ENCODE measurements around the gene RPRD1B.
A peak's percentile ranks its signal among the peaks of the same experiment; 100 is the strongest.
"Not testable (repeated sequence)": the region's sequence is repeated elsewhere in the genome, so short reads cannot be mapped to it uniquely, and the experiment has no call there.

The RPRD1B gene

DNA sequence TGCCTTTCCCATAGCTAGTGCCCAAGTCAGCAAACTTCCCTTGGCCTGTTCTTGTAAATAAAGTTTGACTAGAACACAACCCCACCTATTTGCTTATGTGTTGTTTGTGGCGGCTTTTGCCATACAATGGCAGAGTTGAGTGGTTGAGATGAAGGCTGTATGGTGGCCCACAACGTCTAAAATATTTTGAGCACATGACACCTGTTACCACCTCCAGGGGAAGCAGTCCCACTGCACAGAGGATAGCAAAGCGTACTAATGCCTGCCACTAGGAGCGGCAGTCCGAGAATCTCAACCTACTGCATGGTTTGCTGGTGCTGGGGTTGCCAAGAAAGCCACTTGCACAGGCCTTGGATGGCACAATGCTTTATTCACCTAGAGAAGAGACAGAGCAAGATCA is 72.9 kb downstream of the RPRD1B start:
- CTCF ChIA-PET: no interaction called here
- DNase-seq (ENCODE audit: low read depth, low spot score): no peak
- no peak overlapping the region for H3K4me3 ChIP-seq (ENCODE audit: low read depth, low read length)
- TF ChIP-seq, protein P1, sequence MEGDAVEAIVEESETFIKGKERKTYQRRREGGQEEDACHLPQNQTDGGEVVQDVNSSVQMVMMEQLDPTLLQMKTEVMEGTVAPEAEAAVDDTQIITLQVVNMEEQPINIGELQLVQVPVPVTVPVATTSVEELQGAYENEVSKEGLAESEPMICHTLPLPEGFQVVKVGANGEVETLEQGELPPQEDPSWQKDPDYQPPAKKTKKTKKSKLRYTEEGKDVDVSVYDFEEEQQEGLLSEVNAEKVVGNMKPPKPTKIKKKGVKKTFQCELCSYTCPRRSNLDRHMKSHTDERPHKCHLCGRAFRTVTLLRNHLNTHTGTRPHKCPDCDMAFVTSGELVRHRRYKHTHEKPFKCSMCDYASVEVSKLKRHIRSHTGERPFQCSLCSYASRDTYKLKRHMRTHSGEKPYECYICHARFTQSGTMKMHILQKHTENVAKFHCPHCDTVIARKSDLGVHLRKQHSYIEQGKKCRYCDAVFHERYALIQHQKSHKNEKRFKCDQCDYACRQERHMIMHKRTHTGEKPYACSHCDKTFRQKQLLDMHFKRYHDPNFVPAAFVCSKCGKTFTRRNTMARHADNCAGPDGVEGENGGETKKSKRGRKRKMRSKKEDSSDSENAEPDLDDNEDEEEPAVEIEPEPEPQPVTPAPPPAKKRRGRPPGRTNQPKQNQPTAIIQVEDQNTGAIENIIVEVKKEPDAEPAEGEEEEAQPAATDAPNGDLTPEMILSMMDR (IDR thresholded peaks at IDR 0.05; ENCODE audit: insufficient read depth, low read length, missing control alignments): no peak
- POLR2A ChIA-PET: no interaction called here

DNA sequence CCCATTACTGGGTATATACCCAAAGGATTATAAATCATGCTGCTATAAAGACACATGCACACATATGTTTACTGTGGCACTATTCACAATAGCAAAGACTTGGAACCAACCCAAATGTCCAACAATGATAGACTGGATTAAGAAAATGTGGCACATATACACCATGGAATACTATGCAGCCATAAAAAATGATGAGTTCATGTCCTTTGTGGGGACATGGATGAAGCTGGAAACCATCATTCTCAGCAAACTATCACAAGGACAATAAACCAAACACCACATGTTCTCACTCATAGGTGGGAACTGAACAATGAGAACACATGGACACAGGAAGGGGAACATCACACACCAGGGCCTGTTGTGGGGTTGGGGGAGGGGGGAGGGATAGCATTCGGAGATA is 73.8 kb downstream of the RPRD1B start:
- CTCF ChIA-PET, POLR2A ChIA-PET: not testable (repeated sequence)

DNA sequence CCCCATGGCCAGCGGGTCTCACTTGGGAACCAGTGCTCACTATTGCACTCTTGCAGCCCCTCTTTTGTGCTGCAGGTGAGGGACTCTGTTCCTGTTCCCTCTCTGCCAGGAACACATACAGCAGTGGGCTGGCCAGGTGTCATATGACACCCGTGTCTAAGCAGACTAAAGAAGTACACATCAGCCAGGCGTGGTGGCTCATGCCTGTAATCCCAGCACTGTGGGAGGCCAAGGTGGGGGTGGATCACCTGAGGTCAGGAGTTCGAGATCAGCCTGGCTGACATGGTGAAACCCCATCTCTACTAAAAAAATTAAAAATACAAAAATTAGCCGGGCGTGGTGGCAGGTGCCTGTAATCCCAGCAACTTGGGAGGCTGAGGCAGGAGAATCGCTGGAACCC is 74.4 kb downstream of the RPRD1B start:
- CTCF ChIA-PET; H3K4me3 ChIP-seq (ENCODE audit: low read depth, low read length); POLR2A ChIA-PET; DNase-seq (ENCODE audit: low read depth, low spot score): not testable (repeated sequence)

More for the DNA sequence above, 73.8 kb downstream of the RPRD1B start:
- not testable (repeated sequence) for DNase-seq (ENCODE audit: low read depth, low spot score); H3K4me3 ChIP-seq (ENCODE audit: low read depth, low read length)

DNA sequence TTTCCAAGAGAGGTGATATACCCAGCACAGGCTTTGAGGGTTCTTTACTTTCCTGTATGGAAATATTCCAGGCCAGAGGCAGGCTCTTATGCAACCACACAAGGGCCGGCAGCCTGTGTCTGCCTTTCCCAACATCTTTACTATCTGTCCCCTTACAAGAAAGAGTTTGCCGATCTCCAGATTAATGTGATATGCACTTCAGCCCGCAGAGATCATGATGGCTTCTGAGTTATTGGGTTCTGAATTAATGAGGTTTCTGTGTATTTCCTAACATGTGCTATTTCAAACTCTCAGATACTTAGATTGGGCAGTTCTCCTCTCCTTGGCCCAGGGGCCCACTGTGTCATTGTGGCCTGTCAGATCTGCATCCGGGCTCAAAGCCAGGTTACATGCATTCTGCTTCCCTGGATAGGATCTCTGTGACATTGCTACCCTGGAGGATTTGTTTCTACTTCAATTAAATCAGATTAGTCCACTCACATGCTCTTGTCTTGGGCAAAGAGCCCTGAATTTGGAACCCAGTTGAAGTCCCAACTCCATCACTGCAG is 75.0 kb downstream of the RPRD1B start:
- DNase-seq (ENCODE audit: low read depth, low spot score): no peak
- CTCF ChIA-PET: no interaction called here

DNA sequence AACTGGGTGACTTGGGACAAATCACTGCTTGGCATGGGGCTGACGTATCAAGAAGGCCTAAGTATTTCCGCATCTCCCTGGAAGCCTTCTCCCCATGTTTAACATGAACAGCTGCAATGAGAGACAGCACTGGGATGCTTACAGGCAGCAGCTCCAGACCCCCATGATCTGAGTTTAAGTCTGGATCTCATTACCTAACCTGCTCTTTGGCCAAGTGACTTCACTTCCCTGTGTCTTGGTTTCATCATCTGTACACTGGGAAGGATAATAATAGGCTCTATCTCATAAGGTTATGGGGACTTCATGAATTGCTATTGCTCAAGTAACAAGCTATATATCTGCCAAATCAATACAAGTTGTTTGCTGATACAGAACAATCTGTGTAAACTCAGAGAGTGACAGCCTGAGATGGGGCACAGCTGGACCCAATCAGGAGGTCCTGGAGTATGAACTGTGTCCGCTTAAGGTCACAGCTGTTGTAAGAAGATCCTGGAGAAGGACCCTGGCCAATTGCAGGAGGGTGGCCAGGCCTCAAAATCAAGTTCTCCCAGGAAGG is 75.5 kb downstream of the RPRD1B start:
- no peak overlapping the region for H3K4me3 ChIP-seq (ENCODE audit: low read depth, low read length)
- no peak for DNase-seq (ENCODE audit: low read depth, low spot score)
- ChIA-PET CTCF (interaction anchor here (1.5 to 4.3 kb wide), 2 partner anchors 36 to 113 kb away, joined by 11 to 36 read pairs; no protein-coding TSS in a partner anchor), POLR2A (interaction anchor here (0.9 to 1.4 kb wide), 2 partner anchors 15 to 25 kb away, joined by 3 to 4 read pairs; no protein-coding TSS in a partner anchor)
- TF ChIP-seq, protein P1 (IDR thresholded peaks at IDR 0.05; ENCODE audit: insufficient read depth, low read length, missing control alignments): no peak

More for the DNA sequence above, 75.0 kb downstream of the RPRD1B start:
- no peak overlapping the region for H3K4me3 ChIP-seq (ENCODE audit: low read depth, low read length)
- POLR2A ChIA-PET: no interaction called here
- TF ChIP-seq, protein P1 (IDR thresholded peaks at IDR 0.05; ENCODE audit: insufficient read depth, low read length, missing control alignments): no peak

DNA sequence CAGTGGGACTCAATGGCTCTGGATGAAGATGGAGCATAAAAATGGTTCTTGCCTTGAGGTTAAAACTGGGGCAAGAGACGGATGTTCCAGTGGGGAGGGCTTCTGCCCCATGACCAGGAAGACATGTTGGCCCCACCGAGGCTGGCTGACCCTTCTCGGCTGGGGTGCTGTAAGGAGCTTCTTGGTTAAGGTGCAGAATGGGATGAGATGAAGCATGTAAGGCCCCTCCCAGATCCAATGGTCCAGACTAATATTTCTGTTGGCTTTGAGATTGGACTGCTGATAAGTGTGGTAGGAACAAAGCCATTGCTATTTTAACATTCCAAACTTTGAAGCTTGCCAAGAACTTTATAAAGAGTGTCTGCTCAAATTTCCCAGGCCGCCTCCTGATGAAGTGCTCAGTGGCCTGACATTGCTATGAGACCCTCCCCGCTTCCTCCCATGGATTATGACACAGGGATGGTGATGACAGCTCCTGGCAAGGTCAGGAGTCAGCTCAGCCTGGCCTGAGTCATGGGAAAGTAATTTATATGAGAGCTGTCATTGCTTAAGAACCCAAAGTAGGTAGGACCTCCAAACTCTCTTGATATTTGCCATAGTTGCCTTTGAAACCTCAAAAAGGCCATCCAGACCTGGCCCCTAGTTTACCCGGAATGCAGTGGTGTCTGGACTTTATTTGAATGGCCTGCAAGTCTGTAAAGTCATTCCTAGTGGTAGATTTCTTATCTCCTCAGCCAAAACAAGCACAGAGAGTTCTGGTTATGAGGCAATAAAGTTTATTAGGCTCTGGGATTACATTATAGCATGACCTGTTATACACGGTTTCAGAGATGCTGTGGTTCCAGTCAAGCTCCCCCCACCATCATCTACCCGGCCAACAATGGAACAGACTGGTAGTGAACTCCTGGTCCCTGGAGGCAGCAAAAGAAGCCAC is 76.3 kb downstream of the RPRD1B start:
- peak; percentile 98 for DNase-seq (ENCODE audit: low read depth, low spot score)
- POLR2A ChIA-PET: interaction anchor here (0.9 to 1.4 kb wide), 4 partner anchors 13 to 37 kb away, joined by 3 to 5 read pairs (median 4); no protein-coding TSS in a partner anchor
- CTCF ChIA-PET: interaction anchor here (1.3 to 4.3 kb wide), 4 partner anchors 10 to 112 kb away, joined by 4 to 36 read pairs (median 8); no protein-coding TSS in a partner anchor
- TF ChIP-seq, protein P1 (IDR thresholded peaks at IDR 0.05; ENCODE audit: insufficient read depth, low read length, missing control alignments): no peak
- no peak overlapping the region for H3K4me3 ChIP-seq (ENCODE audit: low read depth, low read length)
